Measurements from ENCODE around the gene OSGIN1. TPM values are rescaled to one million over a fixed set of nuclear protein-coding genes. Genes with fewer than 3 reads are reported as not detected.

The OSGIN1 gene
- total and polyA plus RNA-seq, 3 donors from 2014 or later = 12.3 to 18.5 (median 13.5) TPM

- no peak for TF ChIP-seq POLR2A (IDR thresholded peaks at IDR 0.05)
- no peak for TF ChIP-seq CTCF (IDR thresholded peaks at IDR 0.05)
- 88 to 91% methylated on average over 15 of the region's 15 CpGs for WGBS, 2 donors
- no peak overlapping the region for H3K4me3 ChIP-seq
- intact Hi-C loops (cut with DNase I; ENCODE audit: low total_unique reads) = no loop called here
- no peak for DNase-seq
- H3K27ac ChIP-seq = no peak overlapping the region
- H3K9me3 ChIP-seq = no peaks in the 10 kb centered on the region
- peaks cover 9% of the 10 kb centered on the region for H3K4me1 ChIP-seq
- H3K27me3 ChIP-seq = no peaks in the 10 kb centered on the region
- H3K36me3 ChIP-seq (ENCODE audit: low read depth, missing control alignments) = no peaks in the 10 kb centered on the region
Measured at GRCh38 chr16:83907631-83908250, 45.3 kb upstream of the OSGIN1 start.

- Histone ChIP-seq H3K36me3 (ENCODE audit: low read depth, missing control alignments) (no peaks in the 10 kb centered on the region), H3K9me3 (no peaks in the 10 kb centered on the region), H3K4me1 (peaks cover 4% of the 10 kb centered on the region), H3K4me3 (no peak overlapping the region), H3K27me3 (no peaks in the 10 kb centered on the region), H3K27ac (no peak overlapping the region)
- no peak for DNase-seq
- intact Hi-C loops (cut with DNase I; ENCODE audit: low total_unique reads) = no loop called here
- TF ChIP-seq CTCF (IDR thresholded peaks at IDR 0.05) (no peak), POLR2A (IDR thresholded peaks at IDR 0.05) (no peak)
- 69 to 92% methylated on average over 2 of the region's 2 CpGs for WGBS, 2 donors
Measured at GRCh38 chr16:83908798-83909197, 44.2 kb upstream of the OSGIN1 start.

GRCh38 chr16:83911290-83911689 lies 41.8 kb upstream of the OSGIN1 start:
- no peak for TF ChIP-seq POLR2A (IDR thresholded peaks at IDR 0.05)
- TF ChIP-seq CTCF (IDR thresholded peaks at IDR 0.05) = no peak
- Histone ChIP-seq H3K4me1 (no peaks in the 10 kb centered on the region), H3K9me3 (no peaks in the 10 kb centered on the region), H3K27ac (no peak overlapping the region), H3K4me3 (no peak overlapping the region), H3K36me3 (ENCODE audit: low read depth, missing control alignments) (peaks cover 3% of the 10 kb centered on the region), H3K27me3 (no peaks in the 10 kb centered on the region)
- 88 to 95% methylated on average over 10 of the region's 10 CpGs for WGBS, 2 donors
- intact Hi-C loops (cut with DNase I; ENCODE audit: low total_unique reads) = no loop called here
- DNase-seq = no peak

GRCh38 chr16:83912519-83913244 lies 40.4 kb upstream of the OSGIN1 start:
- no peak overlapping the region for H3K4me3 ChIP-seq
- no peak for TF ChIP-seq CTCF (IDR thresholded peaks at IDR 0.05)
- no peak for TF ChIP-seq POLR2A (IDR thresholded peaks at IDR 0.05)
- no peaks in the 10 kb centered on the region for H3K9me3 ChIP-seq
- no peak overlapping the region for H3K27ac ChIP-seq
- H3K36me3 ChIP-seq (ENCODE audit: low read depth, missing control alignments) = peaks cover 3% of the 10 kb centered on the region
- no peak for DNase-seq
- 85 to 93% methylated on average over 9 to 12 of the region's 12 CpGs for WGBS, 2 donors
- no peaks in the 10 kb centered on the region for H3K4me1 ChIP-seq
- H3K27me3 ChIP-seq = no peaks in the 10 kb centered on the region
- intact Hi-C loops (cut with DNase I; ENCODE audit: low total_unique reads) = no loop called here
